ENCODE measurements around the gene CST2. TPM values are rescaled to one million over a fixed set of nuclear protein-coding genes. Genes with fewer than 3 reads are reported as not detected.
"Not testable (repeated sequence)": the region's sequence is repeated elsewhere in the genome, so short reads cannot be mapped to it uniquely, and the experiment has no call there.

The CST2 gene
- polyA plus RNA-seq, 3 donors: not detected

- not testable (repeated sequence) for DNase-seq
Measured at GRCh38 chr20:23811559-23811958, 15.0 kb downstream of the CST2 start.

DNA sequence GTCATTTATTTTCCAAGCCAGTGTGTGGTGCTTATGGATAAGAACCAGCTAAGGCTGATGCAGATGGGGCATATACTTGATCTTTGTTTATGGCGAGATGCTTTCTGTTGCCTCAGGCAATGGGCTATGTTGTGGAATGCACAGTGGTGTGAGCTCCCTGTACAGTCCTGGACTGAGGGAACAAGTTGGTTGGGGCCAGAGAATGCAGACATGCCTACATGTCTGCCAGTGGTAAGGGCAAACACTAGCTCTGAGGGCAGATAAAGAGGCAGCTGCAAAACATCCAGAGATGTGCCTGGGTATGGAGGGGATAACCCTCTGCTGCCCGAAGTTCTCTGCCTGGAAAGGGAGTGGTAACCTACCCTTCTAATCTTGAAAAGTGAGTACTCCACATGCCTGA, 16.2 kb downstream of the CST2 start:
- DNase-seq: not testable (repeated sequence)

GRCh38 chr20:23800865-23801264, 25.7 kb downstream of the CST2 start:
- DNase-seq: no peak

GRCh38 chr20:23799216-23799847, 27.2 kb downstream of the CST2 start:
- DNase-seq: not testable (repeated sequence)

DNA sequence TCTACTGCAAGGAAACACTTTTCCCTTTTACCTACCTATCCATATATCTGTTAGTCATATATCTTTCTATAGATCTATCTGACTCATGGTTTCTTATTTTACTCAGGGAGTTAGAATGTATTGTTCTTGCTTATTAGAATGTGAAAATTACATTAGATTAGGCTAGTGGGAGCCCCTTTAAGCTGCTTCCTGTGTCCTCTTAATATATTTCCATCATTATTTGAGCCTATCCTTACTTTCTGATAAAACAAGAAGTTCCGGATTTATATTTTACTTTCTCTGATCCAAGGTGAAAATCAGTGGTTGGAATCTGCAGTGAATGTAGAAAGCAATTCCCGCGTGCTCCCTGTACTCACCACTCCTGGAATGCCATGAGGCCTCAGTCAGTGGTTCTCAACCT, 31.0 kb downstream of the CST2 start:
- DNase-seq: no peak

- DNase-seq: no peak
Measured at GRCh38 chr20:23794841-23795240, 31.7 kb downstream of the CST2 start.

- DNase-seq: no peak
Measured at GRCh38 chr20:23794065-23794464, 32.5 kb downstream of the CST2 start.

- DNase-seq: no peak
Measured at GRCh38 chr20:23783447-23783846, 43.1 kb downstream of the CST2 start.

GRCh38 chr20:23782366-23782983, 44.1 kb downstream of the CST2 start:
- DNase-seq: no peak

GRCh38 chr20:23778676-23779075, 47.9 kb downstream of the CST2 start:
- not testable (repeated sequence) for DNase-seq

DNA sequence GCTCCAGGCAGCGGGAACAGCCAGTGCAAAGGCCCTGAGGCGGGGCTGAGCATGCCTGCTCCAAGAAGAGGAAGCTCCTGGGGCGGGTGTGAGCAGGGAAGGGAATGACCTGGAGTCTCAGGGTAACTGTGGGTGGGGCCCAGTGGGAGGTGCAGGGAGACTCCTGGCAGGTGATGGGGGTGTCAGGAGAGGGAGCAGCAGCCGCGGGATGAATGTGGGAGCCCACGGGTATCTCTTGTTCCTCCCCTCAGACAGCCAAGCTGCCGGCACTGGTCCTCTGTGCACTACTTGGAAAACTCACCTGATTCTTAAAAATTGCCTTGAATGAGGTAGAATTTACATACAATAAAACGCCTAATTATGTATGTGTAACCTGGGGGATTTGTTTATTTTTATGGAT, 49.1 kb downstream of the CST2 start:
- not testable (repeated sequence) for DNase-seq

DNA sequence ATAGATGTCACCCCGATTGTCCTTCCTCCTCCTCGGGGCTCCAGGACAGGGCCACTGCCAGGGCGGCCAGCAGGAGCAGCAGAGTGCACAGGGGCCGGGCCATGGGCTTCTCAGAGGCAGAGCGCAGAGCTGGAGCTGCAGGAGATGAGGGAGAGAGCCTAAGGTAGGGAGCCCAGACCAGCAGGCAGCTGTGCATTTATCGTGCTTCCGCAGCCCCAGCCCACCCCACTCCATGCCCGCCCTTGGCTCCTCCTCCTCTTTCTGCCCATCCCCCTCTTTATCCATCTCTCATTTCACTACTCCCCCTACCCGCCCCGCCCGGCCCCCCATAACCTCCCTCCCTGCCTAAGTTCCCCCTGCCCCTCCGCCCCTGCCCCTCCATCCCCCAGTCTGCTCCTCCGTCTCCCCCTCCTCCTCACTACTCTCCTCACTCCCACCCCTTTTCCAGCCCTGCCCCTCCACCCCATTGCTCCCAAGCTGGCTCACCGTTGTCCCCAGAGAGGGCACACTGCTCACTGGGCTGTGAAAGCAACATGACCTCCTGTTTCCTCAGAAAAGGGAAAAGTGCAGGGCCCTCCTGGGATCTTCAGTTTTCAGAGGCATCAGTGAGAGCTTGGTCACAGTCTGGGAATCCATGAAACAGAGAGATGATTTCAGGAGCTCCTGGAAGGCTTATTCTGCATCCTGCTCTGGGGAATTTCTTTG, 50.3 kb downstream of the CST2 start:
- peak; percentile 74 for DNase-seq

GRCh38 chr20:23774081-23774480, 52.4 kb downstream of the CST2 start:
- no peak for DNase-seq

Other genes starting within 250 kb of the CST2 start
- gene CST9, start 220.8 kb downstream of the CST2 start, polyA plus RNA-seq (ENCODE audit: insufficient read length in 3 of 3): under 1 TPM in 1 of 3 donors, not detected in 2; 0.10 TPM
- gene CST3, start 188.8 kb downstream of the CST2 start, polyA plus RNA-seq (ENCODE audit: insufficient read length in 3 of 3): 100 to 1,000 TPM; 149 to 208 (median 172) TPM
- gene CST4, start 137.7 kb downstream of the CST2 start, polyA plus RNA-seq (ENCODE audit: insufficient read length in 3 of 3): not detected
- gene CST1, start 75.8 kb downstream of the CST2 start, polyA plus RNA-seq (ENCODE audit: insufficient read length in 3 of 3): under 1 TPM in 1 of 3 donors, not detected in 2; 0.11 TPM
- under 1 TPM; 0.30 to 0.84 (median 0.30) TPM for gene CST5, start 53.0 kb upstream of the CST2 start, polyA plus RNA-seq (ENCODE audit: insufficient read length in 3 of 3)
- gene GGTLC1, start 162.1 kb upstream of the CST2 start, polyA plus RNA-seq (ENCODE audit: insufficient read length in 3 of 3): under 1 TPM in 1 of 3 donors, not detected in 2; 0.13 TPM

Measured in renal pelvis (tissue), 4 donors.